IMR-90 (cell line): Measurements from ENCODE around the gene PLB1. TPM values are rescaled to one million over a fixed set of nuclear protein-coding genes. Genes with fewer than 3 reads are reported as not detected.

Experiments used
- ATAC-seq: fragments of 200-7000 bp; cut with Tn5 transposase; 2 replicates; pipeline ENCODE4 v1.9.1; 2020; ENCODE audit warnings: low read depth, mild to moderate bottlenecking, moderate library complexity
- BruUV-seq: library from RNA; stranded (reverse); fragments of 400-500 nt; replicated peaks from 2 replicates; lab custom pipeline; 2021; lab: Mats Ljungman, UMichigan
- CTCF ChIA-PET: fragments of 300-600 bp; formaldehyde crosslinking; extraction: SDS; loops from one replicate; lab custom pipeline; 2021; ENCODE audit warnings: antibody characterized with exemption; lab: Yijun Ruan, JAX
- POLR2A ChIA-PET: fragments of 300-600 bp; sonication (Branson Sonifier 250); formaldehyde crosslinking; loops from one replicate; lab custom pipeline; 2022; ENCODE audit warnings: antibody characterized with exemption; ENCODE audit not compliant: unreplicated experiment; lab: Charles Lee
- DNase-seq: peaks from one replicate; pipeline ENCODE4 v3.0.0; 2013
- H2AFZ ChIP-seq: replicated peaks from 2 replicates; pipeline ENCODE3; 2013; ENCODE audit warnings: low read length, mild to moderate bottlenecking; ENCODE audit not compliant: poor library complexity
- H2AK5ac ChIP-seq: 2 replicates; pipeline ENCODE4 v1.6.1; 2013; ENCODE audit warnings: low read depth, low read length, inconsistent platforms
- H2AK9ac ChIP-seq: replicated peaks from 2 replicates; pipeline ENCODE3; 2013; ENCODE audit warnings: mild to moderate bottlenecking, low read depth, low read length, moderate library complexity; ENCODE audit not compliant: poor library complexity
- H2BK120ac ChIP-seq: 2 replicates; pipeline ENCODE4 v1.6.1; 2013; ENCODE audit warnings: low read depth, low read length, inconsistent platforms
- H2BK15ac ChIP-seq: 3 replicates; pipeline ENCODE4 v1.6.1; 2013; ENCODE audit warnings: low read depth, low read length, inconsistent platforms
- H2BK20ac ChIP-seq: 2 replicates; pipeline ENCODE4 v1.6.1; 2013; ENCODE audit warnings: low read depth, mild to moderate bottlenecking, inconsistent platforms, low read length, moderate library complexity
- H2BK5ac ChIP-seq: 2 replicates; pipeline ENCODE4 v1.6.1; 2013; ENCODE audit warnings: mild to moderate bottlenecking, low read depth, low read length, inconsistent platforms; ENCODE audit not compliant: poor library complexity, severe bottlenecking
- H3K14ac ChIP-seq: replicated peaks from 2 replicates; pipeline ENCODE4 v1.6.1; 2013; ENCODE audit warnings: low read depth, low read length, inconsistent platforms
- H3K18ac ChIP-seq: 2 replicates; pipeline ENCODE4 v1.6.1; 2013; ENCODE audit warnings: low read depth, low read length, control low read depth
- H3K23ac ChIP-seq: 2 replicates; pipeline ENCODE4 v1.6.1; 2013; ENCODE audit warnings: low read depth, low read length, inconsistent platforms
- H3K27ac ChIP-seq: 2 replicates; pipeline ENCODE4 v1.5.1; 2013; ENCODE audit warnings: mild to moderate bottlenecking, control low read depth, low read length; ENCODE audit not compliant: insufficient read depth
- H3K27me3 ChIP-seq: 2 replicates; pipeline ENCODE4 v1.6.1; 2013; ENCODE audit warnings: low read length; ENCODE audit not compliant: control insufficient read depth, insufficient read depth
- H3K36me3 ChIP-seq: 2 replicates; pipeline ENCODE4 v1.6.1; 2013; ENCODE audit warnings: low read length, mixed read lengths; ENCODE audit not compliant: control insufficient read depth, insufficient read depth
- H3K4ac ChIP-seq: 2 replicates; pipeline ENCODE4 v1.6.1; 2013; ENCODE audit warnings: low read depth, low read length, inconsistent platforms
- H3K4me1 ChIP-seq: 2 replicates; pipeline ENCODE4 v1.6.1; 2013; ENCODE audit warnings: low read length, mixed read lengths; ENCODE audit not compliant: control insufficient read depth, insufficient read depth
- H3K4me2 ChIP-seq: 2 replicates; pipeline ENCODE4 v1.6.1; 2013; ENCODE audit warnings: low read depth, mild to moderate bottlenecking, control low read depth, low read length, moderate library complexity
- H3K4me3 ChIP-seq: 2 replicates; pipeline ENCODE4 v1.5.1; 2013; ENCODE audit warnings: low read depth, mild to moderate bottlenecking, control low read depth, low read length, moderate library complexity; ENCODE audit not compliant: insufficient read depth
- H3K56ac ChIP-seq: 2 replicates; pipeline ENCODE4 v1.6.1; 2013; ENCODE audit warnings: low read length, inconsistent platforms; ENCODE audit not compliant: insufficient read depth; ENCODE audit errors: extremely low read depth
- H3K79me1 ChIP-seq, 2 experiments: 2 replicates each; pipeline ENCODE4 v1.6.1; 2013; ENCODE audit warnings: low read length in 2 of 2, inconsistent platforms in 1 of 2, low read depth in 1 of 2
- H3K9ac ChIP-seq: 2 replicates; pipeline ENCODE4 v1.6.1; 2013; ENCODE audit warnings: low read depth, low read length, control low read depth
- H3K9me1 ChIP-seq: 2 replicates; pipeline ENCODE4 v1.6.1; 2013; ENCODE audit warnings: low read length, inconsistent platforms; ENCODE audit not compliant: insufficient read depth
- H3K9me3 ChIP-seq: 2 replicates; pipeline ENCODE4 v1.6.1; 2013; ENCODE audit warnings: low read length; ENCODE audit not compliant: control insufficient read depth, insufficient read depth
- H4K20me1 ChIP-seq: 2 replicates; pipeline ENCODE4 v1.6.1; 2013; ENCODE audit warnings: low read length, inconsistent platforms; ENCODE audit not compliant: insufficient read depth
- H4K5ac ChIP-seq: 2 replicates; pipeline ENCODE4 v1.6.1; 2013; ENCODE audit warnings: mild to moderate bottlenecking, low read depth, low read length, control low read depth
- H4K8ac ChIP-seq, 2 experiments: 2 replicates each; pipeline ENCODE4 v1.6.1; 2013; ENCODE audit warnings: low read depth in 2 of 2, low read length in 2 of 2, control low read depth in 1 of 2, inconsistent platforms in 1 of 2
- H4K91ac ChIP-seq: 2 replicates; pipeline ENCODE4 v1.6.1; 2013; ENCODE audit warnings: low read depth, low read length, inconsistent platforms; ENCODE audit not compliant: insufficient read depth
- BHLHE40 ChIP-seq: fragments of 150-350 bp; IDR thresholded peaks from 2 replicates; pipeline ENCODE4 v1.6.1; 2016; ENCODE audit warnings: mild to moderate bottlenecking, low read depth, low read length
- CEBPB ChIP-seq: IDR thresholded peaks from 2 replicates; pipeline ENCODE4 v1.6.1; 2012; ENCODE audit warnings: low read depth, low read length, improper control_type of control experiment
- CHD1 ChIP-seq: IDR thresholded peaks from 2 replicates; pipeline ENCODE4 v1.6.1; 2012; ENCODE audit warnings: low read depth, low read length, improper control_type of control experiment
- FOS ChIP-seq: fragments of 150-350 bp; IDR thresholded peaks from 2 replicates; pipeline ENCODE4 v1.6.1; 2016; ENCODE audit warnings: low read depth, low read length
- MAFK ChIP-seq: IDR thresholded peaks from 2 replicates; pipeline ENCODE4 v1.6.1; 2012; ENCODE audit warnings: low read depth, low read length, improper control_type of control experiment
- MAZ ChIP-seq: IDR thresholded peaks from 2 replicates; pipeline ENCODE4 v1.6.1; 2012; ENCODE audit warnings: low read depth, mild to moderate bottlenecking, low read length, improper control_type of control experiment, moderate library complexity, borderline replicate concordance
- MXI1 ChIP-seq: IDR thresholded peaks from 2 replicates; pipeline ENCODE4 v1.6.1; 2012; ENCODE audit warnings: low read depth, mild to moderate bottlenecking, low read length, moderate library complexity, borderline replicate concordance
- POLR2A ChIP-seq: IDR thresholded peaks from 2 replicates; pipeline ENCODE4 v1.6.1; 2012; ENCODE audit warnings: mild to moderate bottlenecking, low read depth, low read length
- WGBS, 2 experiments: methylation state at CpG; one replicate each; pipeline versions ENCODE4 v1.1.5 to v1.1.7; 2013; ENCODE audit warnings: missing lambda C conversion rate in 2 of 2; ENCODE audit not compliant: insufficient read length in 1 of 2; ENCODE audit errors: extremely low coverage in 2 of 2; 5-methylcytosine and 5-hydroxymethylcytosine counted together
- dilution Hi-C: fragments of 300-500 bp; cut with HindIII; formaldehyde crosslinking; loops from one replicate; pipeline ENCODE4 v1.14.3; 2018; ENCODE audit warnings: low sequenced_read_pairs; ENCODE audit not compliant: unreplicated experiment
- in situ Hi-C: fragments of 300-500 bp; cut with MboI; formaldehyde crosslinking; loops from 3 replicates; pipeline ENCODE4 v1.14.3; 2019; ENCODE audit warnings: low sequenced_read_pairs, inconsistent platforms, mixed read lengths
- intact Hi-C: fragments of 100-400 bp; cut with micrococcal nuclease; formaldehyde crosslinking; loops from 2 replicates; pipeline ENCODE4 v1.10.0; 2022
- polyA plus RNA-seq, 3 experiments: library from polyadenylated mRNA; depleted of rRNA; stranded (reverse); fragments of >200 nt; gene quantifications; 2 replicates each; pipeline ENCODE4 v1.2.3, GENCODE V29; 2012; ENCODE audit warnings: low replicate concordance in 1 of 3
- total RNA-seq: library from RNA; depleted of rRNA; stranded (reverse); fragments of >200 nt; gene quantifications from 2 replicates; pipeline ENCODE4 v1.2.3, GENCODE V29; 2012
- TF ChIP-seq, protein P1 (sequence below): fragments of 150-350 bp; IDR thresholded peaks from 2 replicates; pipeline ENCODE4 v1.6.1; 2016; ENCODE audit warnings: low read depth, mild to moderate bottlenecking, low read length, moderate library complexity, borderline replicate concordance
- TF ChIP-seq, protein P2 (sequence below): conservative IDR thresholded peaks from 2 replicates; pipeline ENCODE4 v1.5.1; 2012; ENCODE audit warnings: mild to moderate bottlenecking, low read depth, low read length, improper control_type of control experiment

The PLB1 gene
- total and polyA plus RNA-seq, 2 of the 4 experiments (the other 2 are of a cell fraction): 0.74 to 0.90 TPM

DNA sequence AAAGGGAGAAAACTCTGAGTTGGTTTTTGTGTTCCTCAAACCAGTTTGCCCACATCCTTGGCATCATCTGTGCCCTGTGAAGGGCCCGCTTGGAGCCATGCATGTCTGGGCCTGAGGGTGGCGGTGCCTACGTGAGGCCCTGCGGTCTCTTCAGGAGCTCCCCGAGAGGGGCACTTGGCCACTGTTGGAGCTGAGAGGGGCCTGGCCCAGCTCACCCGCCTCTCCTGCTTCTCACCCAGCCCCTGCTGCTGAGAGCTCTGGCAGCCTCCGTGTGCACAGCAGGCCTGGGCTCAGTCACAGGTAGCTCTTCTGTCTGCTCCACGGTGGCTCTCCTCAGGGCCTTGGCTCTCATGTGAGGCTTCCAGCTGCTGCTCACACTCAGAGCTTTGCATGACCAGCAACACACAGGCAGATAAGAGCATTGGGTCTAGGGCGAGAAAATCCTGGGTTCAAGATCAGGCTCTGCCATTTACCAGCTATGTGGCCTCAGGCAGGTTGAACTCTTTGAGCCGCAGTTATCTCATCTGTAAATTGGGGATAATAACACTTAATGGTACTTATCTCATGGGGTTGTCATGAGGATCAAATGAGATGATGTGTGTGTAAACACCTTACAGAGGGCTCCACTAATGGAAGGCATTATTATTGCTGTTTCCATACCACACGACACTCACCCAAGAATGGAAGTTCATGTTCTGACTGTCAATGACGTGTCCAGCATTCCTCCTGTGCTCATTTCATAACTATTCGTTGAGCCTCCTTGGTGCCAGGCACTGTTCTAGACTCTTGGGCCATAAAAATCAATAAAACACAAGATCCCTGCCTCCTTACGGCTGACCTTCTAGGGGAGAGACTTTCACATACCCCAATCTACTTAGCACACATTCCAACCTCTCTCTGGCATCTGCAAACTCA is 41.6 kb upstream of the PLB1 start:
- Histone ChIP-seq H3K18ac (no peak overlapping the region), H3K9me3 (no peaks in the 10 kb centered on the region), H4K5ac (no peak overlapping the region), H2BK15ac (0 out of 3 replicates have a peak overlapping the region, but pooled peaks have one; percentile 7), H2AK5ac (peak overlapping the region; percentile 33; the same call in 1 of the 2 replicates), H3K4me3 (no peak overlapping the region), H3K36me3 (no peaks in the 10 kb centered on the region), H3K27me3 (no peaks in the 10 kb centered on the region), H3K56ac (no peak overlapping the region), H4K20me1 (no peaks in the 10 kb centered on the region), H3K4me2 (no peak overlapping the region), H2BK5ac (peak overlapping the region; percentile 16), H2BK120ac (no peak overlapping the region), H3K9ac (no peak overlapping the region), H2AK9ac (peak overlapping the region; percentile 15), H4K8ac (no peak overlapping the region), H2BK20ac (peak overlapping the region; percentile 45; the same call in 1 of the 2 replicates), H2AFZ (peak overlapping the region; percentile 41), H3K4ac (no peak overlapping the region), H3K79me1 (peaks cover 0 to 12% of the 10 kb centered on the region in 2 experiments; a peak in 2 of 4 replicates), H4K91ac (no peak overlapping the region), H3K4me1 (peaks cover 6% of the 10 kb centered on the region; the same call in 1 of the 2 replicates), H3K14ac (0 out of 2 replicates have a peak overlapping the region, but pooled peaks have one; percentile 15), H3K27ac (no peak overlapping the region), H3K23ac (0 out of 2 replicates have a peak overlapping the region, but pooled peaks have one; percentile 15), H3K9me1 (peaks cover 12% of the 10 kb centered on the region)
- DNase-seq (peak; percentile 45), ATAC-seq (no peak)
- WGBS, 2 experiments: 80% methylated on average over 9 of the region's 14 CpGs; no CpG with 5 or more reads in 1 of the 2 experiments
- intact Hi-C loops: loop anchor here (5.0 kb wide), 1 partner anchor 732 kb away; no protein-coding TSS in a partner anchor
- BruUV-seq: no TSS peak
- TF ChIP-seq POLR2A: no peak
- no peak for TF ChIP-seq MAZ
- TF ChIP-seq MAFK: no peak
- no peak for TF ChIP-seq CHD1
- TF ChIP-seq, protein P1, sequence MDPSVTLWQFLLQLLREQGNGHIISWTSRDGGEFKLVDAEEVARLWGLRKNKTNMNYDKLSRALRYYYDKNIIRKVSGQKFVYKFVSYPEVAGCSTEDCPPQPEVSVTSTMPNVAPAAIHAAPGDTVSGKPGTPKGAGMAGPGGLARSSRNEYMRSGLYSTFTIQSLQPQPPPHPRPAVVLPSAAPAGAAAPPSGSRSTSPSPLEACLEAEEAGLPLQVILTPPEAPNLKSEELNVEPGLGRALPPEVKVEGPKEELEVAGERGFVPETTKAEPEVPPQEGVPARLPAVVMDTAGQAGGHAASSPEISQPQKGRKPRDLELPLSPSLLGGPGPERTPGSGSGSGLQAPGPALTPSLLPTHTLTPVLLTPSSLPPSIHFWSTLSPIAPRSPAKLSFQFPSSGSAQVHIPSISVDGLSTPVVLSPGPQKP: no peak
- TF ChIP-seq, protein P2, sequence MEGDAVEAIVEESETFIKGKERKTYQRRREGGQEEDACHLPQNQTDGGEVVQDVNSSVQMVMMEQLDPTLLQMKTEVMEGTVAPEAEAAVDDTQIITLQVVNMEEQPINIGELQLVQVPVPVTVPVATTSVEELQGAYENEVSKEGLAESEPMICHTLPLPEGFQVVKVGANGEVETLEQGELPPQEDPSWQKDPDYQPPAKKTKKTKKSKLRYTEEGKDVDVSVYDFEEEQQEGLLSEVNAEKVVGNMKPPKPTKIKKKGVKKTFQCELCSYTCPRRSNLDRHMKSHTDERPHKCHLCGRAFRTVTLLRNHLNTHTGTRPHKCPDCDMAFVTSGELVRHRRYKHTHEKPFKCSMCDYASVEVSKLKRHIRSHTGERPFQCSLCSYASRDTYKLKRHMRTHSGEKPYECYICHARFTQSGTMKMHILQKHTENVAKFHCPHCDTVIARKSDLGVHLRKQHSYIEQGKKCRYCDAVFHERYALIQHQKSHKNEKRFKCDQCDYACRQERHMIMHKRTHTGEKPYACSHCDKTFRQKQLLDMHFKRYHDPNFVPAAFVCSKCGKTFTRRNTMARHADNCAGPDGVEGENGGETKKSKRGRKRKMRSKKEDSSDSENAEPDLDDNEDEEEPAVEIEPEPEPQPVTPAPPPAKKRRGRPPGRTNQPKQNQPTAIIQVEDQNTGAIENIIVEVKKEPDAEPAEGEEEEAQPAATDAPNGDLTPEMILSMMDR: no peak
- no peak for TF ChIP-seq CEBPB
- no peak for TF ChIP-seq MXI1
- TF ChIP-seq FOS: no peak
- TF ChIP-seq BHLHE40: no peak
- CTCF ChIA-PET: interaction anchor here (0.6 kb wide), 1 partner anchor 389 kb away, joined by 3 read pairs; no protein-coding TSS in a partner anchor
- POLR2A ChIA-PET: interaction anchor here (0.5 kb wide), 1 partner anchor 711 kb away, joined by 9 read pairs; no protein-coding TSS in a partner anchor
- dilution Hi-C loops: no loop called here
- in situ Hi-C loops: no loop called here
